GM23248 (cell line): ENCODE data around the gene UBE4A.

ENCODE experiments used
- EZH2 ChIP-seq: fragments of 200-600 bp; sonication (generic); IDR thresholded peaks from 2 replicates; pipeline ENCODE4 v1.6.1; 2018; ENCODE audit warnings: antibody characterized with exemption, mild to moderate bottlenecking; ENCODE audit not compliant: insufficient read depth, poor library complexity, severe bottlenecking
- EZH2phosphoT487 ChIP-seq: fragments of 200-600 bp; sonication (generic); IDR thresholded peaks from 2 replicates; pipeline ENCODE4 v1.6.1; 2018; ENCODE audit warnings: antibody characterized with exemption, moderate library complexity, mild to moderate bottlenecking, low read depth; ENCODE audit not compliant: insufficient read depth

DNA sequence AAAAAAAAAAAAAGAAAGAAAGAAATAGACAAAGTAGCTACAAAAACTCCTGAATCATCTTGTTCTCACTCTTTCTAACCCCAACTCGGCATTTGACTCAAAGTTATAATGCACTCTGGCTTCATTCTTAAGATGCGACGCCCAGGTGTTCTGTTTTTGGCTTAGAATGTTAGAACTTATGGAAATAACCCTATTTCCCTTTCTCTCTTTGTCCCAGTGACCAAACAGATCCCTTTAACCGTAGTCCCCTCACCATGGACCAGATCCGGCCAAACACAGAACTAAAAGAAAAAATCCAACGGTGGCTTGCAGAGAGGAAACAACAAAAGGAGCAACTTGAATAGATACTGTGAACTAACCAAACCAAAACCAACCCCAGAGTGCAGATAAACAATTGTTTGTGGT lies 36.7 kb downstream of the UBE4A start:
- TF ChIP-seq EZH2 (no peak), EZH2phosphoT487 (no peak)
